SK-N-SH (cell line): ENCODE measurements around the gene MRGPRD. TPM values are rescaled to one million over a fixed set of nuclear protein-coding genes. Genes with fewer than 3 reads are reported as not detected.
A peak's percentile ranks its signal among the peaks of the same experiment; 100 is the strongest.

Experiments
- CTCF ChIA-PET: fragments of 300-600, 350-600 bp; formaldehyde crosslinking; extraction: SDS; loops from one replicate; lab custom pipeline; 2021; lab: Yijun Ruan, JAX
- POLR2A ChIA-PET: fragments of 350-600 bp; sonication (Branson Sonifier 250); formaldehyde crosslinking; extraction: SDS; loops from one replicate; lab custom pipeline; 2020; ENCODE audit warnings: antibody characterized with exemption, inconsistent platforms; lab: Yijun Ruan, JAX
- DNase-seq: peaks from one replicate; pipeline ENCODE4 v3.0.0; 2012
- H2AFZ ChIP-seq: fragments of 200-600 bp; sonication (generic); 2 replicates; pipeline ENCODE4 v1.8.1; 2016; ENCODE audit warnings: antibody characterized with exemption, mild to moderate bottlenecking, low read depth
- H3F3A ChIP-seq: fragments of 200-600 bp; sonication (generic); replicated peaks from 2 replicates; pipeline ENCODE3; 2016; ENCODE audit warnings: antibody characterized with exemption, mild to moderate bottlenecking; ENCODE audit not compliant: insufficient read depth
- H3K27ac ChIP-seq, 2 experiments: fragments of 200-500 bp in 1 of 2; fragments of 200-600 bp in 1 of 2; sonication (Bioruptor generic) in 1 of 2; sonication (generic), shearing (Covaris generic) in 1 of 2; 2 replicates each; pipeline versions ENCODE4 v1.5.1 to v1.6.1; 2014 to 2016; ENCODE audit warnings: low read depth in 2 of 2, inconsistent platforms in 1 of 2, low read length in 1 of 2, mild to moderate bottlenecking in 1 of 2, mixed read lengths in 1 of 2
- H3K27me3 ChIP-seq: fragments of 200-600 bp; sonication (generic), shearing (Covaris generic); 2 replicates; pipeline ENCODE4 v1.6.1; 2016; ENCODE audit warnings: mixed run types; ENCODE audit not compliant: insufficient read depth
- H3K36me3 ChIP-seq, 2 experiments: fragments of 200-500 bp in 1 of 2; fragments of 200-600 bp in 1 of 2; sonication (Bioruptor generic) in 1 of 2; sonication (generic) in 1 of 2; replicated peaks in 1 of 2; 2 replicates each; pipeline versions ENCODE3 to v1.5.1; 2014 to 2016; ENCODE audit warnings: low read length in 1 of 2, mild to moderate bottlenecking in 1 of 2; ENCODE audit not compliant: insufficient read depth in 2 of 2, control insufficient read depth in 1 of 2
- H3K4me1 ChIP-seq, 2 experiments: fragments of 200-500 bp in 1 of 2; fragments of 200-600 bp in 1 of 2; sonication (Bioruptor generic) in 1 of 2; sonication (generic), shearing (Covaris generic) in 1 of 2; 2 replicates each; pipeline versions ENCODE4 v1.5.1 to v1.6.1; 2014 to 2016; ENCODE audit warnings: low read depth in 1 of 2, low read length in 1 of 2, mixed run types in 1 of 2; ENCODE audit not compliant: insufficient read depth in 2 of 2, control insufficient read depth in 1 of 2
- H3K4me2 ChIP-seq: fragments of 200-600 bp; sonication (generic), shearing (Covaris generic); 2 replicates; pipeline ENCODE4 v1.6.1; 2017; ENCODE audit warnings: mixed run types
- H3K4me3 ChIP-seq, 2 experiments: fragments of 200-500 bp in 1 of 2; fragments of 200-600 bp in 1 of 2; sonication (Bioruptor generic) in 1 of 2; sonication (generic), shearing (Covaris generic) in 1 of 2; 2 replicates each; pipeline versions ENCODE4 v1.5.1 to v1.8.1; 2014 to 2016; ENCODE audit warnings: low read depth in 2 of 2, inconsistent platforms in 1 of 2, low read length in 1 of 2, mild to moderate bottlenecking in 1 of 2, mixed read lengths in 1 of 2, moderate library complexity in 1 of 2
- H3K79me2 ChIP-seq: fragments of 200-600 bp; sonication (generic); 2 replicates; pipeline ENCODE4 v1.8.1; 2017; ENCODE audit warnings: mild to moderate bottlenecking; ENCODE audit not compliant: insufficient read depth
- H3K9ac ChIP-seq: fragments of 200-600 bp; sonication (generic); 2 replicates; pipeline ENCODE4 v1.6.1; 2017; ENCODE audit warnings: mixed run types
- H3K9me2 ChIP-seq: fragments of 200-600 bp; sonication (generic); 2 replicates; pipeline ENCODE4 v1.6.1; 2017; ENCODE audit warnings: mixed run types
- H3K9me3 ChIP-seq: fragments of 200-600 bp; sonication (generic); 2 replicates; pipeline ENCODE4 v1.6.1; 2017; ENCODE audit warnings: mixed run types, mild to moderate bottlenecking, moderate library complexity
- H4K20me1 ChIP-seq: fragments of 200-600 bp; sonication (generic); 2 replicates; pipeline ENCODE4 v1.6.1; 2017; ENCODE audit warnings: mild to moderate bottlenecking, mixed run types; ENCODE audit not compliant: insufficient read depth
- ELF1 ChIP-seq: IDR thresholded peaks from 2 replicates; pipeline ENCODE4 v1.4.0; 2012
- EZH2phosphoT487 ChIP-seq: fragments of 200-600 bp; sonication (generic); IDR thresholded peaks from 2 replicates; pipeline ENCODE4 v1.6.1; 2017; ENCODE audit warnings: low read depth, mixed run types, mild to moderate bottlenecking, antibody characterized with exemption, moderate library complexity, borderline replicate concordance
- GATA2 ChIP-seq: sonication (generic); formaldehyde crosslinking; IDR thresholded peaks from 2 replicates; pipeline ENCODE4 v1.5.0; 2020; ENCODE audit warnings: mild to moderate bottlenecking, missing genetic modification reagents
- IRF3 ChIP-seq: fragments of 150-350 bp; IDR thresholded peaks from 2 replicates; pipeline ENCODE4 v1.6.1; 2016; ENCODE audit warnings: mild to moderate bottlenecking, low read depth, low read length
- MAX ChIP-seq: IDR thresholded peaks from 2 replicates; pipeline ENCODE4 v1.4.0; 2012; ENCODE audit warnings: low read depth
- MEF2A ChIP-seq: IDR thresholded peaks from 2 replicates; pipeline ENCODE4 v1.4.0; 2012; ENCODE audit warnings: low read depth, borderline replicate concordance
- NFIC ChIP-seq: IDR thresholded peaks from 2 replicates; pipeline ENCODE4 v1.4.0; 2012; ENCODE audit warnings: borderline replicate concordance
- NRF1 ChIP-seq: IDR thresholded peaks from 2 replicates; pipeline ENCODE4 v1.6.1; 2012; ENCODE audit warnings: low read depth, mild to moderate bottlenecking, low read length
- PBX3 ChIP-seq: IDR thresholded peaks from 2 replicates; pipeline ENCODE4; 2012
- POLR2AphosphoS5 ChIP-seq: IDR thresholded peaks from 2 replicates; pipeline ENCODE4 v1.6.1; 2012; ENCODE audit warnings: low read depth, low read length
- REST ChIP-seq: IDR thresholded peaks from 2 replicates; pipeline ENCODE4 v1.6.1; 2012; ENCODE audit warnings: mild to moderate bottlenecking, low read depth, low read length, moderate library complexity
- RFX5 ChIP-seq: IDR thresholded peaks from 2 replicates; pipeline ENCODE4 v1.6.1; 2012; ENCODE audit warnings: mild to moderate bottlenecking, improper control_type of control experiment, low read length
- TCF12 ChIP-seq: IDR thresholded peaks from 2 replicates; pipeline ENCODE4 v1.4.0; 2012
- TEAD4 ChIP-seq: IDR thresholded peaks from 2 replicates; pipeline ENCODE4 v1.4.0; 2012; ENCODE audit warnings: mild to moderate bottlenecking, borderline replicate concordance; ENCODE audit not compliant: insufficient read depth
- USF1 ChIP-seq: IDR thresholded peaks from 2 replicates; pipeline ENCODE4 v1.4.0; 2012; ENCODE audit warnings: low read depth, borderline replicate concordance
- USF2 ChIP-seq: fragments of 150-350 bp; IDR thresholded peaks from 2 replicates; pipeline ENCODE4 v1.6.1; 2017; ENCODE audit warnings: antibody characterized with exemption, low read length, low read depth, borderline replicate concordance
- YY1 ChIP-seq: IDR thresholded peaks from 2 replicates; pipeline ENCODE4 v1.4.0; 2012; ENCODE audit warnings: low read depth, mild to moderate bottlenecking
- WGBS: methylation state at CpG from one replicate; pipeline ENCODE4 v1.1.6; 2017; ENCODE audit warnings: low lambda C conversion rate; 5-methylcytosine and 5-hydroxymethylcytosine counted together
- polyA plus RNA-seq, 3 experiments: library from polyadenylated mRNA; depleted of rRNA; stranded (reverse); fragments of >200 nt; gene quantifications; 2 replicates each; pipeline ENCODE4 v1.2.3, GENCODE V29; 2012

The MRGPRD gene
- polyA plus RNA-seq, 1 of the 3 experiments (the other 2 are of a cell fraction), result not detected

- TF ChIP-seq GATA2, result no peak
- no peak for TF ChIP-seq MEF2A
- TF ChIP-seq USF2, result no peak
- no peak for TF ChIP-seq NFIC
- TF ChIP-seq ELF1, result no peak
- TF ChIP-seq USF1, result no peak
- TF ChIP-seq YY1, result no peak
- no peak for TF ChIP-seq POLR2AphosphoS5
- TF ChIP-seq PBX3, result no peak
- no peak for TF ChIP-seq TCF12
- TF ChIP-seq IRF3, result no peak
- TF ChIP-seq REST, result no peak
- no peak for TF ChIP-seq RFX5
- TF ChIP-seq NRF1, result no peak
- no peak for TF ChIP-seq MAX
- TF ChIP-seq EZH2phosphoT487, result no peak
- no peak for TF ChIP-seq TEAD4
- POLR2A ChIA-PET, result no interaction called here
- peak; percentile 51 for DNase-seq
Observed at GRCh38 chr11:68959465-68960293, 21.1 kb downstream of the MRGPRD start.

More at GRCh38 chr11:68959465-68960293, 21.1 kb downstream of the MRGPRD start:
- Histone ChIP-seq H2AFZ (no peak overlapping the region), H3K4me1 (peaks cover 0 to 9% of the 10 kb centered on the region in 2 experiments; a peak in 1 of 4 replicates), H3K36me3 (no peaks in the 10 kb centered on the region), H3F3A (no peaks in the 10 kb centered on the region), H3K79me2 (no peaks in the 10 kb centered on the region), H3K9ac (no peak overlapping the region), H3K27me3 (no peaks in the 10 kb centered on the region), H3K4me3 (no peak overlapping the region), H3K4me2 (no peak overlapping the region), H3K27ac (no peak overlapping the region), H3K9me3 (no peaks in the 10 kb centered on the region), H4K20me1 (no peaks in the 10 kb centered on the region), H3K9me2 (no peaks in the 10 kb centered on the region)
- CTCF ChIA-PET, result interaction anchor here (1.7 kb wide), 1 partner anchor 85 kb away, joined by 3 read pairs; no protein-coding TSS in a partner anchor
- 84% methylated on average over 20 of the region's 31 CpGs for WGBS
